Loucy (cell line): ENCODE results near the gene HPX.

Experiments used
- H2AFZ ChIP-seq: fragments of 200-600 bp; sonication (generic); 2 replicates; pipeline ENCODE4 v1.6.0; 2016; ENCODE audit warnings: antibody characterized with exemption, mild to moderate bottlenecking, low read length, moderate library complexity
- H3F3A ChIP-seq: fragments of 200-600 bp; 2 replicates; pipeline ENCODE4 v1.6.0; 2016; ENCODE audit warnings: antibody characterized with exemption, low read depth, mild to moderate bottlenecking
- H3K27me3 ChIP-seq: fragments of 200-600 bp; sonication (generic); 2 replicates; pipeline ENCODE4 v1.6.1; 2014; ENCODE audit warnings: low read length, mild to moderate bottlenecking; ENCODE audit not compliant: insufficient read depth, poor library complexity, severe bottlenecking
- H3K36me3 ChIP-seq: fragments of 200-600 bp; sonication (generic); 2 replicates; pipeline ENCODE4 v1.6.1; 2016; ENCODE audit warnings: low read length; ENCODE audit not compliant: insufficient read depth
- H3K4me1 ChIP-seq: fragments of 200-600 bp; sonication (generic); 2 replicates; pipeline ENCODE4 v1.5.1; 2014; ENCODE audit warnings: low read length, mild to moderate bottlenecking; ENCODE audit not compliant: insufficient read depth, poor library complexity, severe bottlenecking
- H3K4me2 ChIP-seq: fragments of 200-600 bp; sonication (generic); 2 replicates; pipeline ENCODE4 v1.6.0; 2014; ENCODE audit warnings: antibody characterized with exemption, low read length, low read depth, mild to moderate bottlenecking; ENCODE audit not compliant: poor library complexity, severe bottlenecking
- H3K4me3 ChIP-seq: fragments of 200-600 bp; sonication (generic); 2 replicates; pipeline ENCODE4 v1.5.1; 2014; ENCODE audit warnings: low read length, mild to moderate bottlenecking, mixed read lengths; ENCODE audit not compliant: poor library complexity, severe bottlenecking
- H3K79me2 ChIP-seq: fragments of 200-600 bp; sonication (generic); 2 replicates; pipeline ENCODE4 v1.6.1; 2014; ENCODE audit warnings: low read length; ENCODE audit not compliant: insufficient read depth
- H3K9ac ChIP-seq: fragments of 200-600 bp; sonication (generic); 2 replicates; pipeline ENCODE4 v1.6.0; 2014; ENCODE audit warnings: mild to moderate bottlenecking, low read depth, low read length, moderate library complexity; ENCODE audit not compliant: poor library complexity, severe bottlenecking
- H3K9me2 ChIP-seq: fragments of 200-600 bp; sonication (generic); replicated peaks from 2 replicates; pipeline ENCODE4 v1.6.1; 2016; ENCODE audit warnings: low read depth, low read length, mixed read lengths
- H3K9me3 ChIP-seq: fragments of 200-600 bp; sonication (generic); 2 replicates; pipeline ENCODE4 v1.6.1; 2014; ENCODE audit warnings: mild to moderate bottlenecking, antibody characterized with exemption, low read length, low read depth; ENCODE audit not compliant: insufficient read depth
- H4K20me1 ChIP-seq: fragments of 200-600 bp; sonication (generic); 2 replicates; pipeline ENCODE4 v1.6.0; 2014; ENCODE audit warnings: antibody characterized with exemption, low read length, mild to moderate bottlenecking; ENCODE audit not compliant: insufficient read depth, poor library complexity, severe bottlenecking
- CTCF ChIP-seq: fragments of 200-600 bp; sonication (generic); conservative IDR thresholded peaks from 2 replicates; pipeline ENCODE4 v1.5.1; 2014; ENCODE audit warnings: mild to moderate bottlenecking, antibody characterized with exemption, low read length
- EZH2phosphoT487 ChIP-seq: fragments of 200-600 bp; IDR thresholded peaks from 2 replicates; pipeline ENCODE4 v1.6.1; 2018; ENCODE audit warnings: antibody characterized with exemption, mild to moderate bottlenecking, moderate library complexity, borderline replicate concordance

Gene HPX

DNA sequence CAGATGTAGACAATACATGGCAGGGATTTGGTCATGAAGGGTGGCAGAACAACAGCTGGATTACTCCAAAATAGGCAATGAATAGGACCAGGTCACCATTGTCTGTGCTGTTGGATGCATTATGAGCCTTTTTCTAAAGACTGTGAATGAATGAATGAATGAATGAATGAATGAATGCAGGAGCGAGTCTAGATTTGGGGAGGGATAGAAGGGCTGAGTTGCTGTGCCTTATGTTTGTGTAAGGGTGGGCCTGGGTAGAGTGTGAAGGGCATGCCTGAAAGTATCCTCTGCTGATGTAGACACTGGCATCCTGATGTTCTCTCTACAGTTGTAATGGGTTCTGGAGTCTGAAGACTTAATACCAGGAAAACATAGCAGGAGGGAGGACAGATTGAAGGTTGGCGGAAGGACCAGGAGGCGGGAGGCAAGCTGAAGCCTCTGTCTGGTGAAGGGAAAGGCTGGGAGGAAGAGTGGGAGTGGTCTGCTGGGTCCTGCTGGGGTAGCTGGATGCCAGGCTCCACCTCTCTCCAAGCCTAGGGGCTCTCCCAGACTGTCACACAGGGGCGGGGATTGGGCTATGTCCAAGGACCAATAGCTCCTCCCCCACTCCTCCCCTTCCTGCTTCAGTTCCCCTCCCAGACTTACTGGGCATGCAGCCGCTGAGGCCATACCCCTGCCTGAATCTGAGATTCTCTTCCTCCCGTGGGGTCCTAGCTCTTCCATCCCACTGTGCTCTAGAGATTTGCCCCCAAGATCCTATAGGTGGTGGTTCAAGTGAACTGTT lies 28.1 kb upstream of the HPX start:
- H2AFZ ChIP-seq, result peak overlapping the region; percentile 22; the same call in 1 of the 2 replicates
- no peaks in the 10 kb centered on the region for H3K9me2 ChIP-seq
- peaks cover 6% of the 10 kb centered on the region; the same call in 1 of the 2 replicates for H3K79me2 ChIP-seq
- peak overlapping the region; percentile 26 for H3K4me3 ChIP-seq
- no peaks in the 10 kb centered on the region for H4K20me1 ChIP-seq
- H3K4me2 ChIP-seq, result peak overlapping the region; percentile 50
- no peaks in the 10 kb centered on the region for H3K9me3 ChIP-seq
- no peaks in the 10 kb centered on the region for H3F3A ChIP-seq
- H3K9ac ChIP-seq, result no peak overlapping the region
- H3K27me3 ChIP-seq, result no peaks in the 10 kb centered on the region
- peaks cover 44% of the 10 kb centered on the region for H3K4me1 ChIP-seq
- H3K36me3 ChIP-seq, result no peaks in the 10 kb centered on the region
- TF ChIP-seq EZH2phosphoT487 (no peak), CTCF (no peak)

- H3K4me1 ChIP-seq, result no peaks in the 10 kb centered on the region
- H4K20me1 ChIP-seq, result no peaks in the 10 kb centered on the region
- no peak for TF ChIP-seq CTCF
- H3K79me2 ChIP-seq, result no peaks in the 10 kb centered on the region
- no peak overlapping the region for H3K4me2 ChIP-seq
- H3K9me2 ChIP-seq, result no peaks in the 10 kb centered on the region
- H3K4me3 ChIP-seq, result no peak overlapping the region
- H3K36me3 ChIP-seq, result peaks cover 9% of the 10 kb centered on the region; the same call in 1 of the 2 replicates
- H3K27me3 ChIP-seq, result no peaks in the 10 kb centered on the region
- no peak overlapping the region for H3K9ac ChIP-seq
- H3K9me3 ChIP-seq, result no peaks in the 10 kb centered on the region
- no peak overlapping the region for H2AFZ ChIP-seq
- no peaks in the 10 kb centered on the region for H3F3A ChIP-seq
These were observed 18.3 kb upstream of the HPX start for GRCh38 chr11:6459099-6459450.

- Histone ChIP-seq H3K4me1 (no peaks in the 10 kb centered on the region), H3K4me2 (no peak overlapping the region), H3F3A (no peaks in the 10 kb centered on the region), H3K36me3 (peaks cover 9% of the 10 kb centered on the region; the same call in 1 of the 2 replicates), H3K4me3 (no peak overlapping the region), H3K9me2 (no peaks in the 10 kb centered on the region), H2AFZ (no peak overlapping the region), H3K9ac (no peak overlapping the region), H4K20me1 (no peaks in the 10 kb centered on the region), H3K9me3 (no peaks in the 10 kb centered on the region), H3K79me2 (no peaks in the 10 kb centered on the region), H3K27me3 (no peaks in the 10 kb centered on the region)
- TF ChIP-seq CTCF, result no peak
- no peak for TF ChIP-seq EZH2phosphoT487
These were observed 17.7 kb upstream of the HPX start for GRCh38 chr11:6458352-6459098.
